A673 (cell line): ENCODE data around the gene CD6. TPM values are rescaled to one million over a fixed set of nuclear protein-coding genes. Genes with fewer than 3 reads are reported as not detected.
"Not testable (repeated sequence)": the region's sequence is repeated elsewhere in the genome, so short reads cannot be mapped to it uniquely, and the experiment has no call there.

Source experiments
- BruUV-seq: library from RNA; stranded (reverse); fragments of 400-500 nt; replicated peaks from 2 replicates; lab custom pipeline; 2021; lab: Mats Ljungman, UMichigan
- CTCF ChIA-PET: fragments of 300-600 bp; sonication (Branson Sonifier 250); formaldehyde crosslinking; loops from one replicate; lab custom pipeline; 2022; ENCODE audit warnings: antibody characterized with exemption; lab: Charles Lee
- POLR2A ChIA-PET: fragments of 300-600 bp; sonication (Branson Sonifier 250); formaldehyde crosslinking; loops from one replicate; lab custom pipeline; 2022; ENCODE audit warnings: antibody characterized with exemption; ENCODE audit not compliant: low non-redundant PET; lab: Charles Lee
- DNase-seq: peaks from one replicate; pipeline ENCODE4 v3.0.0-alpha.2; 2015; ENCODE audit warnings: low spot score
- H3K27ac ChIP-seq: fragments of 200-600 bp; sonication (generic); 2 replicates; pipeline ENCODE4 v1.5.1; 2016; ENCODE audit warnings: mixed run types, low read depth, mild to moderate bottlenecking, mixed read lengths, antibody characterized with exemption, low read length; ENCODE audit not compliant: poor library complexity, severe bottlenecking
- H3K27me3 ChIP-seq: fragments of 200-600 bp; sonication (generic); replicated peaks from 2 replicates; pipeline ENCODE4 v1.6.1; 2017; ENCODE audit warnings: mixed run types, low read depth, mild to moderate bottlenecking, mixed read lengths, antibody characterized with exemption, low read length; ENCODE audit not compliant: insufficient read depth, poor library complexity
- H3K36me3 ChIP-seq: fragments of 200-600 bp; sonication (generic); 2 replicates; pipeline ENCODE4 v1.6.1; 2016; ENCODE audit warnings: mixed run types, mild to moderate bottlenecking, mixed read lengths, antibody characterized with exemption, low read length; ENCODE audit not compliant: insufficient read depth, poor library complexity, severe bottlenecking
- H3K4me1 ChIP-seq: fragments of 200-600 bp; sonication (generic); 2 replicates; pipeline ENCODE4 v1.6.1; 2017; ENCODE audit warnings: mixed run types, mild to moderate bottlenecking, mixed read lengths, antibody characterized with exemption, low read length; ENCODE audit not compliant: insufficient read depth, poor library complexity, severe bottlenecking
- H3K4me3 ChIP-seq: fragments of 200-600 bp; sonication (generic); 2 replicates; pipeline ENCODE4 v1.5.1; 2016; ENCODE audit warnings: low read depth, mixed run types, mild to moderate bottlenecking, mixed read lengths, low read length; ENCODE audit not compliant: poor library complexity, severe bottlenecking
- H3K9me3 ChIP-seq: fragments of 200-600 bp; sonication (generic); 2 replicates; pipeline ENCODE4 v1.6.1; 2016; ENCODE audit warnings: mixed run types, low read depth, mild to moderate bottlenecking, mixed read lengths, antibody characterized with exemption, low read length; ENCODE audit not compliant: poor library complexity, severe bottlenecking
- EZH2 ChIP-seq: fragments of 200-600 bp; sonication (generic); IDR thresholded peaks from 2 replicates; pipeline ENCODE4 v1.6.1; 2017; ENCODE audit warnings: borderline replicate concordance, low read depth, mild to moderate bottlenecking, mixed read lengths, antibody characterized with exemption, low read length; ENCODE audit not compliant: poor library complexity, severe bottlenecking
- intact Hi-C: fragments of 100-400 bp; cut with micrococcal nuclease; formaldehyde crosslinking; loops from one replicate; pipeline ENCODE4 v1.10.0; 2022; ENCODE audit not compliant: unreplicated experiment
- total RNA-seq: library from RNA; stranded (reverse); gene quantifications from 2 replicates; pipeline ENCODE4 v1.2.3, GENCODE V29; 2021
- TF ChIP-seq, protein P1 (sequence below): fragments of 300-800, 200-600 bp; sonication (generic); conservative IDR thresholded peaks from 2 replicates; pipeline ENCODE4 v1.5.1; 2017; ENCODE audit warnings: low read depth, mild to moderate bottlenecking, antibody characterized with exemption, low read length, moderate library complexity, mixed read lengths

CD6 gene
- total RNA-seq, 1 experiment from 2014 or later = not detected

GRCh38 chr11:61062181-61062930, 90.9 kb downstream of the CD6 start:
- Histone ChIP-seq H3K36me3 (no peaks in the 10 kb centered on the region), H3K27ac (no peak overlapping the region), H3K4me1 (no peaks in the 10 kb centered on the region), H3K9me3 (no peaks in the 10 kb centered on the region), H3K27me3 (no peaks in the 10 kb centered on the region), H3K4me3 (no peak overlapping the region)
- ChIA-PET CTCF (no interaction called here), POLR2A (no interaction called here)
- TF ChIP-seq EZH2 = no peak
- TF ChIP-seq, protein P1, sequence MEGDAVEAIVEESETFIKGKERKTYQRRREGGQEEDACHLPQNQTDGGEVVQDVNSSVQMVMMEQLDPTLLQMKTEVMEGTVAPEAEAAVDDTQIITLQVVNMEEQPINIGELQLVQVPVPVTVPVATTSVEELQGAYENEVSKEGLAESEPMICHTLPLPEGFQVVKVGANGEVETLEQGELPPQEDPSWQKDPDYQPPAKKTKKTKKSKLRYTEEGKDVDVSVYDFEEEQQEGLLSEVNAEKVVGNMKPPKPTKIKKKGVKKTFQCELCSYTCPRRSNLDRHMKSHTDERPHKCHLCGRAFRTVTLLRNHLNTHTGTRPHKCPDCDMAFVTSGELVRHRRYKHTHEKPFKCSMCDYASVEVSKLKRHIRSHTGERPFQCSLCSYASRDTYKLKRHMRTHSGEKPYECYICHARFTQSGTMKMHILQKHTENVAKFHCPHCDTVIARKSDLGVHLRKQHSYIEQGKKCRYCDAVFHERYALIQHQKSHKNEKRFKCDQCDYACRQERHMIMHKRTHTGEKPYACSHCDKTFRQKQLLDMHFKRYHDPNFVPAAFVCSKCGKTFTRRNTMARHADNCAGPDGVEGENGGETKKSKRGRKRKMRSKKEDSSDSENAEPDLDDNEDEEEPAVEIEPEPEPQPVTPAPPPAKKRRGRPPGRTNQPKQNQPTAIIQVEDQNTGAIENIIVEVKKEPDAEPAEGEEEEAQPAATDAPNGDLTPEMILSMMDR = no peak
- no peak for DNase-seq
- no TSS peak for BruUV-seq
- intact Hi-C loops = no loop called here

GRCh38 chr11:61065236-61065635, 93.8 kb downstream of the CD6 start:
- BruUV-seq, H3K4me1 ChIP-seq, H3K27ac ChIP-seq, H3K4me3 ChIP-seq, H3K9me3 ChIP-seq, intact Hi-C loops, DNase-seq, CTCF ChIA-PET, H3K27me3 ChIP-seq, H3K36me3 ChIP-seq, POLR2A ChIA-PET: not testable (repeated sequence)

GRCh38 chr11:61065955-61066638, 94.6 kb downstream of the CD6 start:
- CTCF ChIA-PET = no interaction called here
- intact Hi-C loops = no loop called here

More at GRCh38 chr11:61065955-61066638, 94.6 kb downstream of the CD6 start:
- Histone ChIP-seq H3K36me3 (no peaks in the 10 kb centered on the region), H3K27me3 (no peaks in the 10 kb centered on the region), H3K9me3 (no peaks in the 10 kb centered on the region), H3K4me1 (no peaks in the 10 kb centered on the region), H3K27ac (no peak overlapping the region), H3K4me3 (no peak overlapping the region)
- no TSS peak for BruUV-seq
- POLR2A ChIA-PET = no interaction called here
- DNase-seq = no peak
- TF ChIP-seq, protein P1 = no peak
- TF ChIP-seq EZH2 = no peak
